GM21515 (cell line): ENCODE results near the gene ZNF616.

ENCODE experiments used
- ATAC-seq: cut with Tn5 transposase; IDR thresholded peaks from one replicate; pipeline ENCODE4 v1.9.1; 2021; ENCODE audit not compliant: unreplicated experiment

Gene ZNF616

GRCh38 chr19:52139252-52140031, at the start of gene ZNF616:
ZNF616 (minus strand) TSS chr19:52139938; CDS start chr19:52130512, 9,426 bp downstream.
- peak; percentile 30 for ATAC-seq

- peak; percentile 8 for ATAC-seq
Observed at GRCh38 chr19:52188822-52189734, 49.3 kb upstream of the ZNF616 start.

GRCh38 chr19:52187407-52187806, 47.7 kb upstream of the ZNF616 start:
- ATAC-seq: no peak

- no peak for ATAC-seq
Observed at GRCh38 chr19:52176574-52176973, 36.8 kb upstream of the ZNF616 start.

GRCh38 chr19:52172347-52172746, 32.6 kb upstream of the ZNF616 start:
- ATAC-seq: no peak

GRCh38 chr19:52171321-52172169, 31.8 kb upstream of the ZNF616 start, which contains the start of gene ZNF836:
ZNF836 (minus strand) TSS chr19:52171621; CDS start chr19:52168072, 3,549 bp downstream.
- ATAC-seq: peak; percentile 78

- ATAC-seq: peak; percentile 23
Observed at GRCh38 chr19:52170863-52171320, 31.2 kb upstream of the ZNF616 start.

- ATAC-seq: no peak
Observed at GRCh38 chr19:52170304-52170703, 30.6 kb upstream of the ZNF616 start.

GRCh38 chr19:52155596-52156359, 16.0 kb upstream of the ZNF616 start:
- ATAC-seq: no peak

GRCh38 chr19:52148256-52148655, 8.5 kb upstream of the ZNF616 start:
- no peak for ATAC-seq

GRCh38 chr19:52142001-52142595, 2.4 kb upstream of the ZNF616 start:
- no peak for ATAC-seq

- no peak for ATAC-seq
Observed at GRCh38 chr19:52141203-52141602, 1.5 kb upstream of the ZNF616 start.

- peak; percentile 86 for ATAC-seq
Observed at GRCh38 chr19:52140032-52140710, 433 bp upstream of the ZNF616 start.

- ATAC-seq: no peak
Observed at GRCh38 chr19:52138983-52139251, 821 bp downstream of the ZNF616 start.

GRCh38 chr19:52138278-52138982, 1.3 kb downstream of the ZNF616 start:
- ATAC-seq: no peak

- ATAC-seq: no peak
Observed at GRCh38 chr19:52120286-52120685, 19.5 kb downstream of the ZNF616 start.

- no peak for ATAC-seq
Observed at GRCh38 chr19:52115526-52116053, 24.1 kb downstream of the ZNF616 start.

- no peak for ATAC-seq
Observed at GRCh38 chr19:52114691-52115090, 25.0 kb downstream of the ZNF616 start.
